Measurements from ENCODE around the gene ACOT4.
"Not testable (repeated sequence)": the region's sequence is repeated elsewhere in the genome, so short reads cannot be mapped to it uniquely, and the experiment has no call there.

ACOT4 gene

DNA sequence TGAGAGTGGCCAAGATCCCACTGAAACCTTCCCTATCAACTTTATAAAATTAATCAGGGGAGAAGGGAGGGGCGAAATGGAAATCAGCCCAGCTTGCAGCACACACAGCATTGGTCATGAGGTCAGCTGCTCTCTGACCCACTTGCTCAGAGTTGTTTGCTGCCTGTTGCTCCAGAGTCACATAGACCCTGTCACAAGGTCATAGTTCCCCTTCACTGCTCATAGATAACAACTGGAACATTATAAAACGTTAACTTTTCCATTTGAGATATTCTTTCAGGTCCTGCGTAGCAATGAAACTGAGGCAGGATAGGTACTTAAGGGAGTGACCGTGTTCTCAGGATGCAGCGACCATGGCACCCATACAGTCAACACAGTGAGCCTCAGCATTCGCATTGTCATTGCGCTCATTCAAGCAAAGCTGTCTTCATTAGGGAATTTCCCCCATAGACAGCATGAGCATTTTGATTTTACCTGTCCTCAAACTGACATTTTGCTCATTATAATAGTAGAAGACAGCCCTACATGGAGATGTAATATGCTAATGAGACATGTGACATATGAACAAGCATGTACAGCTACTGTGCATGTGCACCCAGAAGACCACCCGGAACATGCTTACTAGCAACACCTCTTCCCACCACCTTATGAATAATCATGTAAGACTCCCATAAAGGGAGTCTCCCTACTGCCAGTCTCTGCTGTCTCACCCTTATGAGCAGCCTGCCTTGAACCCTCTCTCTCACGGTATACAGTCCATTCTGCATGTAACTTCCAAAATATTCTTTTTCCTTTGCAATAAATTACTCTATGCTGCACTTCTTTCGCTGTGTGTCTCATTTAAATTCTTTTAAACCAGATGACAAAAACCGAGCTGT is 9.3 kb upstream of the ACOT4 start:
- not testable (repeated sequence) for DNase-seq (ENCODE audit: low read depth)

- DNase-seq (ENCODE audit: low read depth) = no peak
Measured at GRCh38 chr14:73588695-73589094, 3.0 kb upstream of the ACOT4 start.

DNA sequence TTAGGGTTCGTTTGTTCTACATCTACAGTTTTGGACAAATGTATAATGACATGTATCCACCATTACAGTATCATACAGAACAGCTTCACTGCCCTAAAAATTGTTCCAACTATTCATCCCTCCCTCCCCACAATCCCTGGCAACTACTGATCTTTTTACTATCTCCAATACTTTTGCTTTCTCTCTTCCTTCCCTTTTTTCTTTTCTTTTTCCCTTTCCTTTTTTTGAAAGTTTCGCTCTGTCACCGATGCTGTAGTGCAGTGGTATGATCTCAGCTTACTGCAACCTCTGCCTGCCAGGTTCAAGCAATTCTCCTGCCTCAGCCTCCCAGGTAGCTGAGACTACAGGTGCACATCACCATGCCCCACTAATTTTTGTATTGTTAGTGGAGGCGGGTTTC is 2.6 kb upstream of the ACOT4 start:
- no peak for DNase-seq (ENCODE audit: low read depth)

DNA sequence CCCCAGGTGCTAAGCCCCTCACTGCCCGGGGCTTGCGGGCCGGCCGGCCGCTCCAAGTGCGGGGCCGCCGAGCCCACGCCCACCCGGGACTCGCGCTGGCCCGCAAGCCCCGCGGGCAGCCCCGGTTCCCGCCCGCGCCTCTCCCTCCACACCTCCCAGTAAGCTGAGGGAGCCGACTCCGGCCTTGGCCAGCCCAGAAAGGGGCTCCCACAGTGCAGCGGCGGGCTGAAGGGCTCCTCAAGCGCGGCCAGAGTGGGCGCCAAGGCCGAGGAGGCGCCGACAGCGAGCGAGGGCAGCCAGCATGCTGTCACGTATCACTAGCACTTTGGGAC is 1.0 kb upstream of the ACOT4 start:
- DNase-seq (ENCODE audit: low read depth) = not testable (repeated sequence)

DNA sequence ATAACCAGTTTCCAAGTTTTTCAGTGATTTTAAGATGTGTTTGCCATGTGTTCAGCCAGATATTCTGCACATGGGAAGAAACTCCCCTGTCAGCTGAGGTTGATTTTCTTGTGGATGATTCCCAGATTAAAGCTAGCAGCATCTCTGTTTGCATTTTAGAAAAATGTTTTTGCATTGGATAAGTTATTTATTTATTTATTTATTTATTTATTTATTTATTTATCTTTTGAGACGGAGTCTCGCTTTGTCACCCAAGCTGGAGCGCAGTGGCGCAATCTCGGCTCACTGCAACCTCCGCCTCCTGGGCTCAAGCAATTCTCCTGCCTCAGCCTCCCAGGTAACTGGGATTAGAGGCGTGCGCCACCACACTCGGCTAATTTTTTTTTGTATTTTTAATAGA is 2.8 kb downstream of the ACOT4 start:
- DNase-seq (ENCODE audit: low read depth) = no peak

GRCh38 chr14:73599499-73599898 is 7.8 kb downstream of the ACOT4 start:
- no peak for DNase-seq (ENCODE audit: low read depth)

DNA sequence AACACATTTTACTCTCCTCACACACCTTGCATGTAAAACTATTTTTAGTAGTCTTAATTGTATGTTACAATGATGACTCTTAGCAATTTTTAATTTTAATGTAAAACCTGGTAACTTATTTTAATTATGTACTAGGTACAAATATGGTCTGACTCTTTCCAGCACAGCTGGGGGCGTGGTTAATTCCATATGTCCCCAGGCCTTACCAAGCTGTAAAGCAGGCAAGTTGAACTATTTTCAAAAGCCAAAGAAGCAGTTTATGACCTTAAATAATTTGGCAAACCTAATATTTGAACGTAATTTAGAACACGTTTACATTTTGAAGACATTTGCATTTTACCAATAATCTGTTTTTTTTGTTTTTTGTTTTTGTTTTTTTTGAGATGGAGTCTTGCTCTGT is 11.3 kb downstream of the ACOT4 start:
- no peak for DNase-seq (ENCODE audit: low read depth)

DNA sequence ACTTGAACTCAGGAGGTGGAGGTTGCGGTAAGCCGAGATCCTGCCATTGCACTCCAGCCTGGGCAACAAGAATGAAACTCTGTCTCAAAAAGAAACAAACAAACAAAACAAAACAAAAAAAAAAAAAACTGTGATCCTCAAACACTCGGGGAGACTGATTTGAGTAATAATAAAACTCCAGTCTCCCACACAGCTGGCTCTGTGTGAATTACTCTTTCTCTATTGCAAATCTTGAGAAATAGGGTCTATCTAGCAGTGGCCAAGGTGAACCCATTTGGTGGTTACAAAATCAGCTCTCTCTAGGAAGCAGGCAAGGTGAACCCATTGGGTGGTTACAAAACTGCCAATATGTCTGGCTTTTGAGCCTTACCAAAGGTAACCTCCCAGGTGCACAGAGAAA is 14.6 kb downstream of the ACOT4 start:
- DNase-seq (ENCODE audit: low read depth) = no peak

- no peak for DNase-seq (ENCODE audit: low read depth)
Measured at GRCh38 chr14:73607241-73607640, 15.6 kb downstream of the ACOT4 start.

GRCh38 chr14:73610687-73611086 is 19.0 kb downstream of the ACOT4 start:
- no peak for DNase-seq (ENCODE audit: low read depth)

DNA sequence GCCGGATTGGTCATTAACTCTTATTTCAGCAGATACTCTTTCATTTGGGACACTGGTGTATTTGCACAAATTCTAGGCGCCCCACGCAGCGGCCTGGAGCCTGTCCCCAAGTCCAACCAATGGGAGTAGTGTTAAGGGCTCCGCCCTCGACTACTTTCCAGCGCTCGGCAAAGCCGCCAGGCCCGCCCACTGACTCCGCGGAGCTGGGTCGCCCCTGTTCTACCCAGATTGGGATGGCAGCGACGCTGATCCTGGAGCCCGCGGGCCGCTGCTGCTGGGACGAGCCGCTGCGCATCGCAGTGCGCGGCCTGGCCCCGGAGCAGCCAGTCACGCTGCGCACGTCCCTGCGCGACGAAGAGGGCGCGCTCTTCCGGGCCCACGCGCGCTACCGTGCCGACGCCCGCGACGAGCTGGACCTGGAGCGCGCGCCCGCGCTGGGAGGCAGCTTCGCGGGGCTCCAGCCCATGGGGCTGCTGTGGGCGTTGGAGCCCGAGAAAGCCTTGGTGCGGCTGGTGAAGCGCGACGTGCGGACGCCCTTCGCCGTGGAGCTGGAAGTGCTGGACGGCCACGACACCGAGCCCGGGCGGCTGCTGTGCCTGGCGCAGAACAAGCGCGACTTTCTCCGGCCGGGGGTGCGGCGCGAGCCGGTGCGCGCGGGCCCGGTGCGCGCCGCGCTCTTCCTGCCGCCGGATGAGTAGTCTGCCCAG is 20.8 kb downstream of the ACOT4 start, which contains the start of gene ACOT6:
Gene ACOT6 (plus strand): TSS at position 179 of the 707 bp plus-strand sequence. CDS start 55 bp downstream, at position 234.
- peak; percentile 40 for DNase-seq (ENCODE audit: low read depth)

GRCh38 chr14:73613046-73613383 is 21.3 kb downstream of the ACOT4 start:
- DNase-seq (ENCODE audit: low read depth) = no peak

GRCh38 chr14:73613419-73613963 is 21.8 kb downstream of the ACOT4 start:
- no peak for DNase-seq (ENCODE audit: low read depth)

DNA sequence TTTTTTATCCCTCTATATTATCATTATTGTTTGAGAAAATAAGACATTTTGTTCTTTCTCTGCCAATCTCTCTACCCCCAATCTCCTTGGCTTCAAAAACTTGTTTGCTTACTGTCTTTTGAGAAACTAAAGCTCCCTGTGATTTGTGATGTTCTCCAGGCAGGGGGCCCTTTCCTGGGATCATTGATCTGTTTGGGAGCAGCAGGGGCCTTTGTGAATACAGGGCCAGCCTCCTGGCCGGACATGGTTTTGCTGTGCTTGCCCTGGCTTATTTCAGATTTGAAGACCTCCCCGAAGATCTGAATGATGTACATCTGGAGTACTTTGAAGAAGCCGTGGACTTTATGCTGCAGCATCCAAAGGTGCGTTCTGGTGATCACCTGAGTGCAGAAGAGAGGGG is 25.2 kb downstream of the ACOT4 start:
- DNase-seq (ENCODE audit: low read depth) = no peak

DNA sequence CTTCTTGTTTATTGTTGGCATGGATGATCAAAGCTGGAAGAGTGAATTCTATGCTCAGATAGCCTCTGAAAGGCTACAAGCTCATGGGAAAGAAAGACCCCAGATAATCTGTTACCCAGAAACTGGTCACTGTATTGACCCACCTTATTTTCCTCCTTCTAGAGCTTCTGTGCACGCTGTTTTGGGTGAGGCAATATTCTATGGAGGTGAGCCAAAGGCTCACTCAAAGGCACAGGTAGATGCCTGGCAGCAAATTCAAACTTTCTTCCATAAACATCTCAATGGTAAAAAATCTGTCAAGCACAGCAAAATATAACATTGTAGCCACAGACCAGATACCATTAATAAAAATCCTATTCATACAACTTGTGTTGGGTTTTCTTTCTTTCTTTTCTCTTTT is 27.9 kb downstream of the ACOT4 start:
- DNase-seq (ENCODE audit: low read depth) = no peak

GRCh38 chr14:73620268-73620667 is 28.6 kb downstream of the ACOT4 start:
- no peak for DNase-seq (ENCODE audit: low read depth)

GRCh38 chr14:73623504-73624054 is 31.9 kb downstream of the ACOT4 start:
- no peak for DNase-seq (ENCODE audit: low read depth)

GRCh38 chr14:73625706-73626105 is 34.0 kb downstream of the ACOT4 start:
- DNase-seq (ENCODE audit: low read depth) = no peak

DNA sequence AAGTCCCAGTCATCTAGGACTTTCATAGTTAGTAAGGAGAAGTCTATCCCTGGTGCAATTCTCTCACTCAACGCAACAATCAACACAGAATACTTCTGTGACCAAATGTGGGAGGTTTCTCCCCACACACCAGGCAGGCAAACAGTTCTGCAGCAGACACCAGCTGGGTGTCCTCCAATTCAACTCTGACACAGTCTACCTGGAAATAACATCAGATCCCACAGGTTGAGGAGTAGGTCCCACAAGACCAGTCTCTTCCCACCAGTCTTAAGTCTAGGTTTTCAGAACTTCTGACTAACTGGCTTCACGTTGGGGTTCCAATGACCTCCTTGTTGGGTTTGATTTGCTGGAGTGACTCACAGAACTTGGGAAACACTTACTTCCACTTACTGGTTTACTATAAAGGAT is 35.5 kb downstream of the ACOT4 start:
- DNase-seq (ENCODE audit: low read depth) = no peak

- DNase-seq (ENCODE audit: low read depth) = no peak
Measured at GRCh38 chr14:73630009-73630780, 38.5 kb downstream of the ACOT4 start.

DNA sequence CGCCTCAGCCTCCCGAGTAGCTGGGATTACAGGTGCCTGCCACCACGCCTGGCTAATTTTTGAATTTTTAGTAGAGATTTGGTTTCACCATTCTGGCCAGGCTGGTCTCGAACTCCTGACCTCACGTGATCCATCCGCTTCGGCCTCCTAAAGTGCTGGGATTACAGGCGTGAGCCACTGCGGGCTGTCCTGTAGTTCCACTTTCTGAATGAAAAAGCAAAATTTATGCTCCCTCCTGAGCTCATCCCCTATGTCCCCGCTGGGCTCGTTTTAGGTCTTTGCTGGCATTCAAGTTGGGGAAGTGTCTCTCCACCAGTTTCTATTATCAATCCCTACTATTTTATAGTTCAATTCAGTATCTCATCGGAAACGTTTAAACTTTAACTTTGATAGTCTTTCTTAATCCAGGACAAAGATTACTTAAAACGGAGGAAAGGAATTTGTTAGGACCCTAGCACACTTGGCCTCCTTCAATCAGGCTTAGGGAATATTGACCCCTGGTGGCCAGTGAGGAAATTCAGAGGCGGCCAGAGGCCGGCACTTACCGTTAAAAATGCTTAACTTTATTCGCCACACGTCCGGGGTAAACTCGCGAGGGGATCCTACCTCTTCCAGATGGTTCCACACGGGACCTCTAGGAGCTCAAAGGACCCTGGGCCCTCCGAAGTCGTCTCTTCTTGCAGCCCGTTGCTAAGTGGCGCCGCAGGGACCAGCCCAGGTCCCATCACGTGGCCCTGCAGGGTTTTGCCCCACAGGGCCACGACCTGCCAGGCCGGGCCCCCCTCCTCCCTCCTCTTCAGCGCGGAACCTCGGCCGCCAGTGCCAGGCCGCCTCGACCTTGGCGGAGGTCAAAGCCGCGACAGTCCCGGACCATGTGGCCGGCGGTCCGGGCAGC is 41.7 kb downstream of the ACOT4 start:
- DNase-seq (ENCODE audit: low read depth) = peak; percentile 44

Data from stromal cell of bone marrow (primary cell).